ENCODE results near the gene ANXA6. TPM values are rescaled to one million over a fixed set of nuclear protein-coding genes. Genes with fewer than 3 reads are reported as not detected.

Gene ANXA6
- total RNA-seq, 3 donors from 2014 or later (not counting 1 experiment from before 2014, with no cell fraction given): 504 to 629 (median 535) TPM

DNA sequence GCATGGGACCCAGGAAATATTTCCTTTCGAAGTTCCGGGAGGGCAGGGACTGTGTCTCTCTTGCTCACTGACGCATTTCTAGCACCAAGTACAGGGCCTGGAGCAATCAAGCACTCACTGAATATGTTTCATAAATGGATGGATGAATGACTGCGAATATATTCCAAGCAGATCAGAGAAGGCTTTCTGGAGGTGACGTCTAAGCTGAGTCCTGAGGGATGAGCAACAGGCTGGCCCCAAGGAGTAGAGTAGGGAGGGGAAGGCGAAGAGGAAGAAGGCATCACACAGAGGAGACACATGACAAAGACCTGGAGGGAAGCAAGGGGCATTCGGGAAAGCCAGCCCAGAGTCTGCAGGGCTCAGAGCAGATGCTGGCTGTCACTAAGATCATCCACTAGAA is 13.9 kb downstream of the ANXA6 start:
- Histone ChIP-seq H3K27ac (ENCODE audit: low read length) (no peak overlapping the region), H3K4me1 (ENCODE audit: control insufficient read depth, insufficient read depth, low read length) (peaks cover 100% of the 10 kb centered on the region), H3K4me3 (ENCODE audit: low read length) (no peak overlapping the region), H3K9me3 (ENCODE audit: control insufficient read depth, insufficient read depth, low read length) (no peaks in the 10 kb centered on the region), H3K27me3 (ENCODE audit: control insufficient read depth, insufficient read depth, low read length) (no peaks in the 10 kb centered on the region), H3K36me3 (ENCODE audit: control insufficient read depth, insufficient read depth, low read length) (peaks cover 74% of the 10 kb centered on the region)
- no peak for ATAC-seq
- Mint-ChIP-seq H3K9me3 (no peaks in the 10 kb centered on the region), H3K27ac (peak overlapping the region; percentile 80 to 95), H3K4me3 (peak overlapping the region; percentile 26), H3K27me3 (ENCODE audit: low read depth in 2 of 2) (no peaks in the 10 kb centered on the region), H3K36me3 (peaks cover 2% of the 10 kb centered on the region), H3K4me1 (peaks cover 88 to 100% of the 10 kb centered on the region in 2 donors)
- no peak for DNase-seq
- 83% methylated on average over 7 of the region's 7 CpGs for WGBS (ENCODE audit: insufficient coverage)
- TF ChIP-seq, protein P1, sequence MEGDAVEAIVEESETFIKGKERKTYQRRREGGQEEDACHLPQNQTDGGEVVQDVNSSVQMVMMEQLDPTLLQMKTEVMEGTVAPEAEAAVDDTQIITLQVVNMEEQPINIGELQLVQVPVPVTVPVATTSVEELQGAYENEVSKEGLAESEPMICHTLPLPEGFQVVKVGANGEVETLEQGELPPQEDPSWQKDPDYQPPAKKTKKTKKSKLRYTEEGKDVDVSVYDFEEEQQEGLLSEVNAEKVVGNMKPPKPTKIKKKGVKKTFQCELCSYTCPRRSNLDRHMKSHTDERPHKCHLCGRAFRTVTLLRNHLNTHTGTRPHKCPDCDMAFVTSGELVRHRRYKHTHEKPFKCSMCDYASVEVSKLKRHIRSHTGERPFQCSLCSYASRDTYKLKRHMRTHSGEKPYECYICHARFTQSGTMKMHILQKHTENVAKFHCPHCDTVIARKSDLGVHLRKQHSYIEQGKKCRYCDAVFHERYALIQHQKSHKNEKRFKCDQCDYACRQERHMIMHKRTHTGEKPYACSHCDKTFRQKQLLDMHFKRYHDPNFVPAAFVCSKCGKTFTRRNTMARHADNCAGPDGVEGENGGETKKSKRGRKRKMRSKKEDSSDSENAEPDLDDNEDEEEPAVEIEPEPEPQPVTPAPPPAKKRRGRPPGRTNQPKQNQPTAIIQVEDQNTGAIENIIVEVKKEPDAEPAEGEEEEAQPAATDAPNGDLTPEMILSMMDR (IDR thresholded peaks at IDR 0.05): no peak
- intact Hi-C loops (cut with micrococcal nuclease): no loop called here

GRCh38 chr5:151142933-151143332 is 14.6 kb downstream of the ANXA6 start:
- H3K36me3 ChIP-seq (ENCODE audit: control insufficient read depth, insufficient read depth, low read length): peaks cover 81% of the 10 kb centered on the region
- ATAC-seq (no peak), DNase-seq (no peak)
- peaks cover 100% of the 10 kb centered on the region for H3K4me1 ChIP-seq (ENCODE audit: control insufficient read depth, insufficient read depth, low read length)
- Mint-ChIP-seq H3K4me3 (peak overlapping the region; percentile 49), H3K36me3 (peaks cover 10% of the 10 kb centered on the region), H3K27ac (peak overlapping the region; percentile 80 to 95), H3K9me3 (no peaks in the 10 kb centered on the region), H3K4me1 (peaks cover 88 to 100% of the 10 kb centered on the region in 2 donors), H3K27me3 (ENCODE audit: low read depth in 2 of 2) (no peaks in the 10 kb centered on the region)
- no peaks in the 10 kb centered on the region for H3K27me3 ChIP-seq (ENCODE audit: control insufficient read depth, insufficient read depth, low read length)
- WGBS (ENCODE audit: insufficient coverage): no CpG with 5 or more reads among the region's 1 CpG
- no peak overlapping the region for H3K4me3 ChIP-seq (ENCODE audit: low read length)
- intact Hi-C loops (cut with micrococcal nuclease): no loop called here
- no peaks in the 10 kb centered on the region for H3K9me3 ChIP-seq (ENCODE audit: control insufficient read depth, insufficient read depth, low read length)
- TF ChIP-seq, protein P1 (IDR thresholded peaks at IDR 0.05): no peak
- peak overlapping the region; percentile 53 for H3K27ac ChIP-seq (ENCODE audit: low read length)

- 19% methylated on average over 15 of the region's 15 CpGs for WGBS (ENCODE audit: insufficient coverage)
- no peaks in the 10 kb centered on the region for H3K9me3 Mint-ChIP-seq
These were observed 16.0 kb downstream of the ANXA6 start for GRCh38 chr5:151141535-151141934.

More at GRCh38 chr5:151141535-151141934, 16.0 kb downstream of the ANXA6 start:
- ATAC-seq: peak; percentile 34 to 64 (median 39)
- H3K36me3 ChIP-seq (ENCODE audit: control insufficient read depth, insufficient read depth, low read length): peaks cover 83% of the 10 kb centered on the region
- intact Hi-C loops (cut with micrococcal nuclease): no loop called here
- peaks cover 86% of the 10 kb centered on the region for H3K4me1 ChIP-seq (ENCODE audit: control insufficient read depth, insufficient read depth, low read length)
- H3K27me3 Mint-ChIP-seq (ENCODE audit: low read depth in 2 of 2): no peaks in the 10 kb centered on the region
- H3K4me3 ChIP-seq (ENCODE audit: low read length): peak overlapping the region; percentile 1
- H3K27ac ChIP-seq (ENCODE audit: low read length): peak overlapping the region; percentile 53
- peaks cover 87 to 100% of the 10 kb centered on the region in 2 donors for H3K4me1 Mint-ChIP-seq
- TF ChIP-seq, protein P1 (IDR thresholded peaks at IDR 0.05): no peak
- peak overlapping the region; percentile 80 to 95 for H3K27ac Mint-ChIP-seq
- peak; percentile 34 to 83 for DNase-seq
- no peaks in the 10 kb centered on the region for H3K27me3 ChIP-seq (ENCODE audit: control insufficient read depth, insufficient read depth, low read length)
- peak overlapping the region; percentile 71 for H3K4me3 Mint-ChIP-seq
- no peaks in the 10 kb centered on the region for H3K9me3 ChIP-seq (ENCODE audit: control insufficient read depth, insufficient read depth, low read length)
- H3K36me3 Mint-ChIP-seq: peaks cover 24% of the 10 kb centered on the region

Measured in natural killer cell (primary cell).